Astrocyte of the cerebellum (primary cell): ENCODE results near the gene TRIM26.

Experiments used
- DNase-seq: peaks from one replicate; pipeline ENCODE4 v3.0.0-alpha.2; 2011; ENCODE audit warnings: low read depth
- H3K4me3 ChIP-seq: 2 replicates; pipeline ENCODE4 v1.5.1; 2011; ENCODE audit warnings: mild to moderate bottlenecking, low read depth, low read length, moderate library complexity
- CTCF ChIP-seq: IDR thresholded peaks from 2 replicates; pipeline ENCODE4 v1.5.1; 2012; ENCODE audit warnings: low read length, low read depth, moderate library complexity, mild to moderate bottlenecking; ENCODE audit errors: missing control alignments
- in situ Hi-C: cut with HindIII; loops from 2 replicates; pipeline ENCODE4 v1.10.0; 2017; ENCODE audit warnings: low sequenced_read_pairs

Gene TRIM26

GRCh38 chr6:30163918-30164654 lies 49.1 kb downstream of the TRIM26 start:
- in situ Hi-C loops = no loop called here
- H3K4me3 ChIP-seq = no peak overlapping the region

GRCh38 chr6:30163090-30163917 lies 49.9 kb downstream of the TRIM26 start, which contains the start of gene TRIM15:
Gene TRIM15 (plus strand): TSS chr6:30163546. CDS start chr6:30163685, 139 bp downstream.
- in situ Hi-C loops = no loop called here
- H3K4me3 ChIP-seq = no peak within 1 kb of the TSS
- no peak for TF ChIP-seq CTCF
- no peak for DNase-seq

More at GRCh38 chr6:30163918-30164654, 49.1 kb downstream of the TRIM26 start:
- TF ChIP-seq CTCF = no peak
- no peak for DNase-seq

GRCh38 chr6:30162265-30163089 lies 50.7 kb downstream of the TRIM26 start:
- in situ Hi-C loops = no loop called here
- no peak for TF ChIP-seq CTCF
- no peak overlapping the region for H3K4me3 ChIP-seq

GRCh38 chr6:30160785-30161531 lies 52.2 kb downstream of the TRIM26 start, which contains the start of gene TRIM10:
Gene TRIM10 (minus strand): TSS chr6:30161211. CDS start chr6:30160858, 353 bp downstream.
- DNase-seq = no peak
- no peak for TF ChIP-seq CTCF
- in situ Hi-C loops = no loop called here
- no peak within 1 kb of the TSS for H3K4me3 ChIP-seq

More at GRCh38 chr6:30162265-30163089, 50.7 kb downstream of the TRIM26 start:
- no peak for DNase-seq

GRCh38 chr6:30160008-30160784 lies 53.0 kb downstream of the TRIM26 start:
- no peak for DNase-seq
- no peak overlapping the region for H3K4me3 ChIP-seq
- in situ Hi-C loops = no loop called here
- no peak for TF ChIP-seq CTCF
